Vagina (tissue), 2 donors: Measurements from ENCODE around the gene FAM149B1.

ENCODE experiments used
- POLR2A ChIP-seq, 2 donors: fragments of 450-650 bp; IDR thresholded peaks; one replicate each; pipeline ENCODE4 v1.6.1; 2017; ENCODE audit warnings: antibody characterized with exemption in 2 of 2, mild to moderate bottlenecking in 2 of 2, moderate library complexity in 2 of 2
- POLR2AphosphoS5 ChIP-seq, 2 donors: sonication (generic); formaldehyde crosslinking; IDR thresholded peaks; one replicate each; pipeline ENCODE4 v1.9.0; 2017; ENCODE audit warnings: antibody characterized with exemption in 2 of 2, mild to moderate bottlenecking in 2 of 2, low read depth in 1 of 2; ENCODE audit not compliant: insufficient read depth in 1 of 2
- TF ChIP-seq, protein P1 (sequence below), 3 experiments: fragments of 450-650 bp in 2 of 3; fragments of 200-600 bp in 1 of 3; sonication (generic) in 1 of 3; IDR thresholded peaks; one replicate each; pipeline ENCODE4 v1.5.1; 2017 to 2019; ENCODE audit warnings: antibody characterized with exemption in 3 of 3, mild to moderate bottlenecking in 2 of 3, moderate library complexity in 2 of 3

DNA sequence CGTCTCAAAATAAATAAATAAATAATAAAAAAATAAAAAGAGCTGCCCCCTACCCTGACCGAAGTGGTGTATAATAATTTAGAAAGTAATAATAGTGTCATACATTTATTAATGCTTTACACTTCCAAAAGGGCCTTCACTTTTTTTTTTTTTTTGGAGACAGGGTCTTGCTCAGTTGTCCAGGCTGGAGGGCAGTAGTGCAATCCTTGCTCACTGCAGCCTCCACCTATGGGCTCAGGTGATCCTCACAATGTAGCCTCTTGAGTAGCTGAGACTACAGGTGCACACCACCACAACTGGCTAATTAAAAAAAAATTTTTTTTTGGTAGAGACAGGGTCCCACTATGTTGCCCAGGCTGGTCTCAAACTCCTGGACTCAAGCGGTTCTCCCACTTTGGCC, 1.4 kb downstream of the FAM149B1 start:
- TF ChIP-seq, protein P1, sequence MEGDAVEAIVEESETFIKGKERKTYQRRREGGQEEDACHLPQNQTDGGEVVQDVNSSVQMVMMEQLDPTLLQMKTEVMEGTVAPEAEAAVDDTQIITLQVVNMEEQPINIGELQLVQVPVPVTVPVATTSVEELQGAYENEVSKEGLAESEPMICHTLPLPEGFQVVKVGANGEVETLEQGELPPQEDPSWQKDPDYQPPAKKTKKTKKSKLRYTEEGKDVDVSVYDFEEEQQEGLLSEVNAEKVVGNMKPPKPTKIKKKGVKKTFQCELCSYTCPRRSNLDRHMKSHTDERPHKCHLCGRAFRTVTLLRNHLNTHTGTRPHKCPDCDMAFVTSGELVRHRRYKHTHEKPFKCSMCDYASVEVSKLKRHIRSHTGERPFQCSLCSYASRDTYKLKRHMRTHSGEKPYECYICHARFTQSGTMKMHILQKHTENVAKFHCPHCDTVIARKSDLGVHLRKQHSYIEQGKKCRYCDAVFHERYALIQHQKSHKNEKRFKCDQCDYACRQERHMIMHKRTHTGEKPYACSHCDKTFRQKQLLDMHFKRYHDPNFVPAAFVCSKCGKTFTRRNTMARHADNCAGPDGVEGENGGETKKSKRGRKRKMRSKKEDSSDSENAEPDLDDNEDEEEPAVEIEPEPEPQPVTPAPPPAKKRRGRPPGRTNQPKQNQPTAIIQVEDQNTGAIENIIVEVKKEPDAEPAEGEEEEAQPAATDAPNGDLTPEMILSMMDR (IDR thresholded peaks at IDR 0.05) = no peak
- TF ChIP-seq POLR2A (IDR thresholded peaks at IDR 0.05) (no peak), POLR2AphosphoS5 (IDR thresholded peaks at IDR 0.05; ENCODE audit: insufficient read depth in 1 of 2, low read depth in 1 of 2) (no peak)
